SK-N-SH treated with all-trans-retinoic acid at 6 μM for 48 hours (cell line): Measurements from ENCODE around the gene SLC25A10.

Source experiments
- ARNTL ChIP-seq: fragments of 450-650 bp; formaldehyde crosslinking; IDR thresholded peaks from 2 replicates; pipeline ENCODE4 v1.5.0; 2020; ENCODE audit warnings: low read depth, mild to moderate bottlenecking, moderate library complexity, borderline replicate concordance
- OSR1 ChIP-seq: fragments of 250-450 bp; sonication (Bioruptor Pico); IDR thresholded peaks from 2 replicates; pipeline ENCODE4 v1.8.0; 2022; ENCODE audit warnings: moderate library complexity, mild to moderate bottlenecking, inconsistent platforms
- ZNF565 ChIP-seq: fragments of 450-650 bp; formaldehyde crosslinking; conservative IDR thresholded peaks from 2 replicates; pipeline ENCODE4 v1.5.0; 2020; ENCODE audit warnings: low read depth, mild to moderate bottlenecking, moderate library complexity
- TF ChIP-seq, protein P1 (sequence below): fragments of 250-450 bp; sonication (Bioruptor Pico); IDR thresholded peaks from 2 replicates; pipeline ENCODE4 v1.5.0; 2020; ENCODE audit warnings: mild to moderate bottlenecking, moderate library complexity
- TF ChIP-seq, protein P2 (sequence below): fragments of 250-450 bp; sonication (Bioruptor Pico); IDR thresholded peaks from 2 replicates; pipeline ENCODE4 v1.5.1; 2020; ENCODE audit warnings: low read depth, mild to moderate bottlenecking, moderate library complexity

GRCh38 chr17:81701288-81702071, 10.6 kb upstream of the SLC25A10 start:
- TF ChIP-seq, protein P1, sequence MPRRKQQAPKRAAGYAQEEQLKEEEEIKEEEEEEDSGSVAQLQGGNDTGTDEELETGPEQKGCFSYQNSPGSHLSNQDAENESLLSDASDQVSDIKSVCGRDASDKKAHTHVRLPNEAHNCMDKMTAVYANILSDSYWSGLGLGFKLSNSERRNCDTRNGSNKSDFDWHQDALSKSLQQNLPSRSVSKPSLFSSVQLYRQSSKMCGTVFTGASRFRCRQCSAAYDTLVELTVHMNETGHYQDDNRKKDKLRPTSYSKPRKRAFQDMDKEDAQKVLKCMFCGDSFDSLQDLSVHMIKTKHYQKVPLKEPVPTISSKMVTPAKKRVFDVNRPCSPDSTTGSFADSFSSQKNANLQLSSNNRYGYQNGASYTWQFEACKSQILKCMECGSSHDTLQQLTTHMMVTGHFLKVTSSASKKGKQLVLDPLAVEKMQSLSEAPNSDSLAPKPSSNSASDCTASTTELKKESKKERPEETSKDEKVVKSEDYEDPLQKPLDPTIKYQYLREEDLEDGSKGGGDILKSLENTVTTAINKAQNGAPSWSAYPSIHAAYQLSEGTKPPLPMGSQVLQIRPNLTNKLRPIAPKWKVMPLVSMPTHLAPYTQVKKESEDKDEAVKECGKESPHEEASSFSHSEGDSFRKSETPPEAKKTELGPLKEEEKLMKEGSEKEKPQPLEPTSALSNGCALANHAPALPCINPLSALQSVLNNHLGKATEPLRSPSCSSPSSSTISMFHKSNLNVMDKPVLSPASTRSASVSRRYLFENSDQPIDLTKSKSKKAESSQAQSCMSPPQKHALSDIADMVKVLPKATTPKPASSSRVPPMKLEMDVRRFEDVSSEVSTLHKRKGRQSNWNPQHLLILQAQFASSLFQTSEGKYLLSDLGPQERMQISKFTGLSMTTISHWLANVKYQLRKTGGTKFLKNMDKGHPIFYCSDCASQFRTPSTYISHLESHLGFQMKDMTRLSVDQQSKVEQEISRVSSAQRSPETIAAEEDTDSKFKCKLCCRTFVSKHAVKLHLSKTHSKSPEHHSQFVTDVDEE, result no peak
- TF ChIP-seq ARNTL (CRISPR knock-in tag), result no peak
- TF ChIP-seq, protein P2, sequence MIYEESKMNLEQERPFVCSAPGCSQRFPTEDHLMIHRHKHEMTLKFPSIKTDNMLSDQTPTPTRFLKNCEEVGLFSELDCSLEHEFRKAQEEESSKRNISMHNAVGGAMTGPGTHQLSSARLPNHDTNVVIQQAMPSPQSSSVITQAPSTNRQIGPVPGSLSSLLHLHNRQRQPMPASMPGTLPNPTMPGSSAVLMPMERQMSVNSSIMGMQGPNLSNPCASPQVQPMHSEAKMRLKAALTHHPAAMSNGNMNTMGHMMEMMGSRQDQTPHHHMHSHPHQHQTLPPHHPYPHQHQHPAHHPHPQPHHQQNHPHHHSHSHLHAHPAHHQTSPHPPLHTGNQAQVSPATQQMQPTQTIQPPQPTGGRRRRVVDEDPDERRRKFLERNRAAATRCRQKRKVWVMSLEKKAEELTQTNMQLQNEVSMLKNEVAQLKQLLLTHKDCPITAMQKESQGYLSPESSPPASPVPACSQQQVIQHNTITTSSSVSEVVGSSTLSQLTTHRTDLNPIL (CRISPR knock-in tag), result no peak
- no peak for TF ChIP-seq OSR1 (CRISPR knock-in tag)
- TF ChIP-seq ZNF565 (CRISPR knock-in tag), result no peak
